ENCODE results near the gene DBN1. TPM values are rescaled to one million over a fixed set of nuclear protein-coding genes. Genes with fewer than 3 reads are reported as not detected.

The DBN1 gene
- 126 and 146 TPM in 2 replicates for total RNA-seq

DNA sequence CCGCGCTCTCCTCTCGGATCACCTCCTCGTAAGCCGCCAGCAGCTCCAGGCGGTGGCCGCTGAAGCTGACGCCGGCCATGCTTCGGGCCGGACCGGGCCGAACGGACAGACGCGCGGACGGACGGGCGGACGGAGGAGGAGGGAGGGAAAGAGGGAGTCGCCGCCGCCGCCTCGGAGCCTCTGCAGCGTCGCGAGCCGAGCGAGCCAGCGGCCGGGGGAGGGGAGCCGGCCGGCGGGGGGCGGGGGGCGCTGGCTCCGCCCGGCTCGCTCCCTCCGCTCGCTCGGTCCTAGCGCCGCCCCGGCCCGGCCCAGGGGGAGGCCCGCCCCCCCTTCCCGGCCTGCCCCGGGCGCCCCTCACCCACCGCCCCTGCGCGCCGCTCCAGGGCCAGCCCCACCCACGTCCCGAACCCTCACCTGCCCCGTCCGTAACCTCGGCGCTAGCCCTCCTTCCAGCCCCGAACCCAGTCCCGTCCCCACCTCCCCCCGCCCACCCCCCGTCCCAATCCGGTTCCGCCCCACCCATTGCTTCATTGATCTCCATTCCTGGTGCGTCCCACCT is at the start of gene DBN1:
TSS of gene DBN1 (minus strand) at position 192 of the 559 bp plus-strand sequence. CDS start at position 79, 113 bp downstream.

DNA sequence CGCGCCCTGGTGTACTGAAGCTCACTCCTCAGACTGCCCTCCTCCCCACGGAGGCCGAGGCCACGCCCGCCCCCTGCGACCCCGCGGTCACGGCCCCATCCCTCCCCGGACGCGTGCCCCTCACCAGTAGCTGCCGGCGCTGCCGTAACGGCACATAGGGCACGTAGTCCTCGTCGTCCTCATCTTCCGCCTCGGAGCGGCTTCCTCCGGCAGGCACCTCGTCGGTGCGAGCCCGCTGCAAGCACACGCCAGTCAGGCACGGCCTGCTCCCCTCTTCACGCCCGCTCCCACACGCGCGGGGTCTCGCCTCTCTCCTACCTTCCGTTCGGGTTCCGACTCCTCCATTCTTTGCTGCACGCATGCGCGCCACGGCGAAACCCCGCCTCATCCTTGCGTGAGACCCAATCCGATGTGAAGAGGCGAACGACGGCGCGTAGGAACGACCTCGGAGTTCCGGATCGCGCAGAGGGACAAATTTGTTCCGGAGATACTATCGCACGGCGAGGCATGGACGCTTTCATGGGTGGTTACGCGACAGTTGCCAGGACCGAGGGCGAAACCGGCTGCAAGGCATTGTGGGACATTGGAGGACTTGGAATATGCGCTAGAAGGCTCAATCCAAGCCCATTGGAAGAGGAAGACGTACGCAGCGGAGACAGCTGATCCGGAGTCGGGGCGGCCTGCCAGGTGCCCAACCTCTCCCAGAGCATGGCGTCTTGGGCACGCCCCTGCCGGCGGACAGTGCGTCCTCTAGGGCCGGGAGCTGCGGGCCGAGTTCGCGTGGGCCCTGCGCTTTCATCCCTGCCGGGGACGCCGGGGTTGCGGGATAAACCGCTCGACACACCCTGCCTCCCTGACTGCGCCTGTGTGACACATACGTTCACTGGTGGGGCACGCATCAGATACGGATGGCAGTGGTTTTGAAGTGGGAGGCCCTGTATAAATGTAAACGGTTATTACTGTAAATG is 43.5 kb upstream of the DBN1 start, which contains the start of gene DDX41:
TSS of gene DDX41 (minus strand) at position 361 of the 968 bp plus-strand sequence. CDS start at position 345, 16 bp downstream.

GRCh38 chr5:177509381-177509951 is 36.0 kb upstream of the DBN1 start, which contains the start of gene DOK3:
Gene DOK3 (minus strand): TSS chr5:177509826. CDS start chr5:177509540, 286 bp downstream.

GRCh38 chr5:177497292-177498012 is 24.0 kb upstream of the DBN1 start, which contains the start of gene PDLIM7:
Gene PDLIM7 (minus strand): TSS chr5:177497604. CDS start chr5:177496512, 1,092 bp downstream.

DNA sequence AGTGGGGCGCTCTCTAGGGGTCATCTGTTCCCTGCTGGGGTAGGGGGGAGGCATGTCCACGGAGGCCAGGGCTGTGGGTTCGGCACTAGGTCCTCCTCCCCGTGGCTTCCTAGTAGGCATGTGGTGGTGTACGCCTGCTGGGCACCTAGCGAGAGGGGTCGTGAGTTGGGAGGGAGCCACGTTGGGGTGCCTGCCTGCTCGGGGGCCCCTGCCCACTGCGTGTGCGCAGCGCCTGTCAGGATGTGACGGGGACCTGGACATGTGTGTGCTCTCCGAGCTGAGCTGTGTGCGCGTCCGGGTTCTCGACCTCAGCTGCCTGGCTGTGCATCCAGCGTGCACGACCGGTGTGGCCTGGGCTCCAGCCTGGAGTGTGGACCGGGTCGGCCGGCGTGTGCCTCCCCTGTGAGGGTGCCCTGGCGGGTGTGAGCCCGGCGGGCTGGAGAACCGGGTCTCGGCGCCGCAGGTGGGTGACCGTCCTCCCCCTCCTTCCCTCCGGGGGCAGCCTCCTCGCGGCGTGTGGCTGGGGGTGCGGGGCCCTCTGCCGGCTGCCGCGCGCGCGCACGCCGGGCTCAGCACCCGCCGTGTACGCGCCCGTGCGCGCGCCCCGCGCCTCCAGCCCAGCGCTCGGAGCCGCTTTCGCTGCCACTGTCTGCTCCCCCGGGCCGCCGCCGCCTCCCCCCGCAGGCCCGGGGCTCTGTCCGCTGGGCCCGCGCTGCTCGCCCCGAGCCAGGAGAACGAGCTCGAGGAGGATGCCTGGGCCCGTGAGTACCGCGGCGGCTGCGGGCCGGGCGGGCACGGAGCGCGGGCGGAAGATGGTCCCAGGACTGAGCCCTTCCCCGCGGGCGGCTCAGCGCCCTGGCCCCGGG is 27.0 kb downstream of the DBN1 start, which contains the start of gene PRR7:
TSS of gene PRR7 (plus strand) at position 615 of the 866 bp plus-strand sequence. CDS start 8,254 bp downstream, outside the sequence.

DNA sequence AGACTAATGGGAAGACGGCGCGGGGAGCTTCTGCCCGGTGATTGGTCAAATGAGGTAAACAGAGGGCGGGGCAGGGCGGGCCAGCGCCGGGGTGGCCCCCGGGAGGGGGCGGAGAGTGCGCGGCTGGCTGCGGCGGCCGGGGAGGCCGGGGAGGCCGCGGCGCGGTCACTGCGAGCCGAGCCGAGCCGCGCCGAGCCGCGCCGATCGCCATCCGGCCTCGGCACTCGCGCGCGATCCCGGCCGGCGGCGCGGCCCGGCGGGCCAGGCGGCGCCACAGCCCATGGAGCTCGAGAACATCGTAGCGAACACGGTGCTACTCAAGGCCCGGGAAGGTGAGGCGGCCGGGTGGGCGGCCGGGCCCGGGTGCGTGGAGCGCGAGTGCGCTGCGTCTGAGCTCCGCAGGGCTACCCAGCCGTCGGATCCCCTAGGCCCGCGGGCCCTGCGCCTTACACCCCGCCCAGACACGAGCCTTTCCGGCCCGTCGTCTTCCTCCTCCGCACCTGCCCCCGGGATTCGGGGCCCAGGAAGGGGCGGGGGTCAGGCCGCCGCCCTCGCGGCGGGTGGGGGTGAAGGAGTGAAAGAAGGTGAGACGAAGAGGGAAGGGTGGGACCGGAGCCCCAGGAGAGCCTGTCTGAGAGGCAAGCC is 46.7 kb downstream of the DBN1 start, which contains the start of gene GRK6:
TSS of gene GRK6 (plus strand) at position 111 of the 645 bp plus-strand sequence. CDS start at position 281, 170 bp downstream.

GRCh38 chr5:177409043-177409801 is 64.2 kb downstream of the DBN1 start, which contains the start of gene F12:
Gene F12 (minus strand): TSS chr5:177409564. CDS start chr5:177409527, 37 bp downstream.

Other genes starting within 250 kb of the DBN1 start
- 19.6 and 24.3 TPM in 2 replicates for gene RAB24, start 169.9 kb downstream of the DBN1 start, total RNA-seq
- gene PRELID1, start 169.8 kb downstream of the DBN1 start, total RNA-seq = 165 and 185 TPM in 2 replicates
- 5.8 and 10.9 TPM in 2 replicates for gene MXD3, start 161.7 kb downstream of the DBN1 start, total RNA-seq
- 280 and 321 TPM in 2 replicates for gene LMAN2, start 122.0 kb downstream of the DBN1 start, total RNA-seq
- 23.4 and 31.0 TPM in 2 replicates for gene RGS14, start 115.7 kb downstream of the DBN1 start, total RNA-seq
- gene SLC34A1, start 89.2 kb downstream of the DBN1 start, total RNA-seq = not detected in 2 replicates
- gene PFN3, start 73.0 kb downstream of the DBN1 start, total RNA-seq = not detected in 2 replicates
- 14.4 and 19.6 TPM in 2 replicates for gene F12, start 64.1 kb downstream of the DBN1 start, total RNA-seq
- gene GRK6, start 47.0 kb downstream of the DBN1 start, total RNA-seq = 44.1 and 50.4 TPM in 2 replicates
- 21.9 and 29.7 TPM in 2 replicates for gene PRR7, start 26.8 kb downstream of the DBN1 start, total RNA-seq
- gene PDLIM7, start 24.0 kb upstream of the DBN1 start, total RNA-seq = 108 and 136 TPM in 2 replicates
- gene DOK3, start 36.2 kb upstream of the DBN1 start, total RNA-seq = 0.99 and 1.9 TPM in 2 replicates
- gene DDX41, start 43.3 kb upstream of the DBN1 start, total RNA-seq = 136 and 138 TPM in 2 replicates
- gene FAM193B, start 80.9 kb upstream of the DBN1 start, total RNA-seq = 27.3 and 33.9 TPM in 2 replicates
- 134 and 136 TPM in 2 replicates for gene TMED9, start 118.6 kb upstream of the DBN1 start, total RNA-seq
- 25.7 and 30.0 TPM in 2 replicates for gene B4GALT7, start 126.5 kb upstream of the DBN1 start, total RNA-seq

Data from airway epithelial cell (primary cell).